H1 (cell line): Measurements from ENCODE around the gene UROD. TPM values are rescaled to one million over a fixed set of nuclear protein-coding genes. Genes with fewer than 3 reads are reported as not detected.

Experiments used
- CTCF ChIA-PET: fragments of 300-600 bp; sonication (Branson Sonifier 250); formaldehyde crosslinking; loops from one replicate; lab custom pipeline; 2021; ENCODE audit not compliant: partially characterized antibody; lab: Charles Lee
- POLR2A ChIA-PET: fragments of 300-600 bp; sonication (Branson Sonifier 250); formaldehyde crosslinking; loops from one replicate; lab custom pipeline; 2021; ENCODE audit warnings: inconsistent platforms; ENCODE audit not compliant: partially characterized antibody; lab: Charles Lee
- DNase-seq, 2 experiments: peaks; one replicate each; pipeline versions ENCODE4 v3.0.0 to v3.0.0-alpha.2; 2010 to 2022; ENCODE audit warnings: low spot score in 2 of 2, low read depth in 1 of 2, mixed read lengths in 1 of 2
- FAIRE-seq: peaks from 2 replicates; lab custom pipeline; 2011; peaks lifted over from hg19 to GRCh38; lab: Jason Lieb, UNC
- H2AFZ ChIP-seq: 2 replicates; pipeline ENCODE4 v1.8.1; 2012; ENCODE audit warnings: low read length, inconsistent platforms
- H2AK5ac ChIP-seq: 2 replicates; pipeline ENCODE4 v1.6.1; 2013; ENCODE audit warnings: low read depth, low read length
- H2BK120ac ChIP-seq: replicated peaks from 2 replicates; pipeline ENCODE3; 2013; ENCODE audit warnings: low read depth, low read length, inconsistent platforms
- H2BK12ac ChIP-seq: 2 replicates; pipeline ENCODE4 v1.6.1; 2013; ENCODE audit warnings: low read depth, low read length
- H2BK15ac ChIP-seq: 2 replicates; pipeline ENCODE4 v1.6.1; 2013; ENCODE audit warnings: low read length
- H2BK20ac ChIP-seq: 2 replicates; pipeline ENCODE4 v1.6.1; 2013; ENCODE audit warnings: low read length
- H2BK5ac ChIP-seq: 2 replicates; pipeline ENCODE4 v1.6.1; 2013; ENCODE audit warnings: low read depth, low read length
- H3K14ac ChIP-seq: 2 replicates; pipeline ENCODE4 v1.6.1; 2013; ENCODE audit warnings: inconsistent platforms; ENCODE audit not compliant: insufficient read length
- H3K18ac ChIP-seq: 2 replicates; pipeline ENCODE4 v1.6.1; 2013; ENCODE audit warnings: low read length; ENCODE audit errors: extremely low read depth
- H3K23ac ChIP-seq: 2 replicates; pipeline ENCODE4 v1.6.1; 2013; ENCODE audit warnings: inconsistent platforms; ENCODE audit not compliant: insufficient read length
- H3K23me2 ChIP-seq: 2 replicates; pipeline ENCODE4 v1.6.1; 2013; ENCODE audit warnings: low read depth, low read length
- H3K27ac ChIP-seq: 2 replicates; pipeline ENCODE4 v1.6.1; 2011; ENCODE audit warnings: low read depth, low read length, inconsistent platforms
- H3K27me3 ChIP-seq, 4 experiments: replicated peaks in 1 of 4; 1 replicate in 1 of 4; 2 replicates in 3 of 4; pipeline versions ENCODE4 v1.6.1 to v1.8.1; 2011 to 2013; ENCODE audit warnings: low read length in 3 of 4, mild to moderate bottlenecking in 3 of 4, inconsistent platforms in 2 of 4, mixed read lengths in 2 of 4, moderate library complexity in 1 of 4; ENCODE audit not compliant: control insufficient read depth in 3 of 4, insufficient read depth in 3 of 4; ENCODE audit errors: extremely low read depth in 1 of 4
- H3K36me3 ChIP-seq, 4 experiments: 2 replicates each; pipeline versions ENCODE4 v1.6.1 to v1.8.1; 2011 to 2013; ENCODE audit warnings: mild to moderate bottlenecking in 4 of 4, low read length in 3 of 4, moderate library complexity in 2 of 4, control low read depth in 1 of 4, inconsistent platforms in 1 of 4; ENCODE audit not compliant: insufficient read depth in 4 of 4, control insufficient read depth in 2 of 4
- H3K4ac ChIP-seq: replicated peaks from 2 replicates; pipeline ENCODE3; 2013; ENCODE audit warnings: low read length, low read depth, mixed read lengths, inconsistent platforms; ENCODE audit not compliant: insufficient read length
- H3K4me1 ChIP-seq, 4 experiments: replicated peaks in 1 of 4; 1 replicate in 1 of 4; 2 replicates in 3 of 4; pipeline versions ENCODE4 v1.6.1 to v1.8.1; 2011 to 2013; ENCODE audit warnings: low read length in 3 of 4, inconsistent platforms in 2 of 4, mixed read lengths in 1 of 4; ENCODE audit not compliant: insufficient read depth in 4 of 4, control insufficient read depth in 3 of 4
- H3K4me2 ChIP-seq, 2 experiments: 2 replicates each; pipeline versions ENCODE4 v1.6.1 to v1.8.1; 2011 to 2013; ENCODE audit warnings: low read depth in 2 of 2, low read length in 2 of 2, control low read depth in 1 of 2, inconsistent platforms in 1 of 2, mild to moderate bottlenecking in 1 of 2; ENCODE audit not compliant: insufficient read depth in 1 of 2
- H3K4me3 ChIP-seq, 4 experiments: fragments of 200-600, 300-600 bp in 1 of 4; sonication (generic), shearing (Covaris generic), sonication (Bioruptor Twin) in 1 of 4; 2 replicates each; pipeline versions ENCODE4 v1.5.1 to v1.8.1; 2011 to 2016; ENCODE audit warnings: low read length in 4 of 4, low read depth in 3 of 4, control low read depth in 2 of 4, inconsistent platforms in 2 of 4, mild to moderate bottlenecking in 2 of 4, mixed read lengths in 1 of 4, moderate library complexity in 1 of 4; ENCODE audit not compliant: insufficient read depth in 2 of 4; ENCODE audit errors: extremely low read depth in 1 of 4
- H3K56ac ChIP-seq: replicated peaks from 2 replicates; pipeline ENCODE3; 2013; ENCODE audit warnings: low read depth, mild to moderate bottlenecking, mixed read lengths, low read length, inconsistent platforms; ENCODE audit not compliant: insufficient read length
- H3K79me1 ChIP-seq: 2 replicates; pipeline ENCODE4 v1.6.1; 2013; ENCODE audit warnings: low read depth, low read length, control low read depth
- H3K79me2 ChIP-seq, 2 experiments: 2 replicates each; pipeline versions ENCODE4 v1.6.1 to v1.8.1; 2012 to 2013; ENCODE audit warnings: low read length in 2 of 2, mild to moderate bottlenecking in 2 of 2, inconsistent platforms in 1 of 2; ENCODE audit not compliant: insufficient read depth in 2 of 2, control insufficient read depth in 1 of 2
- H3K9ac ChIP-seq, 4 experiments: replicated peaks in 1 of 4; 1 replicate in 1 of 4; 2 replicates in 3 of 4; pipeline versions ENCODE4 v1.6.1 to v1.8.1; 2011 to 2013; ENCODE audit warnings: low read depth in 3 of 4, low read length in 3 of 4, control low read depth in 2 of 4, mild to moderate bottlenecking in 2 of 4, moderate library complexity in 2 of 4, inconsistent platforms in 1 of 4; ENCODE audit errors: extremely low read depth in 1 of 4
- H3K9me3 ChIP-seq, 2 experiments: 2 replicates each; pipeline versions ENCODE4 v1.6.1 to v1.8.1; 2012 to 2013; ENCODE audit warnings: mild to moderate bottlenecking in 2 of 2, moderate library complexity in 2 of 2, control low read depth in 1 of 2, inconsistent platforms in 1 of 2, low read depth in 1 of 2, low read length in 1 of 2, mixed read lengths in 1 of 2; ENCODE audit not compliant: insufficient read depth in 2 of 2
- H4K20me1 ChIP-seq, 2 experiments: replicated peaks in 1 of 2; 2 replicates each; pipeline versions ENCODE3 to v1.8.1; 2011 to 2013; ENCODE audit warnings: inconsistent platforms in 2 of 2, low read length in 2 of 2, mild to moderate bottlenecking in 1 of 2; ENCODE audit not compliant: insufficient read depth in 2 of 2, control insufficient read depth in 1 of 2
- H4K5ac ChIP-seq: 2 replicates; pipeline ENCODE4 v1.6.1; 2013; ENCODE audit warnings: low read length, low read depth, mixed read lengths, inconsistent platforms; ENCODE audit not compliant: insufficient read length
- H4K8ac ChIP-seq: 2 replicates; pipeline ENCODE4 v1.8.0; 2013; ENCODE audit warnings: mild to moderate bottlenecking, moderate library complexity, low read length, inconsistent platforms; ENCODE audit not compliant: insufficient read depth; ENCODE audit errors: extremely low read depth
- H4K91ac ChIP-seq: replicated peaks from 2 replicates; pipeline ENCODE3; 2013; ENCODE audit warnings: low read length, mixed read lengths, inconsistent platforms; ENCODE audit not compliant: insufficient read length
- CBX8 ChIP-seq: fragments of 300-800, 300-1000 bp; sonication (generic); IDR thresholded peaks from 2 replicates; pipeline ENCODE4 v1.7.1; 2016; ENCODE audit warnings: low read depth, low read length, borderline replicate concordance
- CTBP2 ChIP-seq: IDR thresholded peaks from 2 replicates; pipeline ENCODE4 v1.7.0; 2011; ENCODE audit warnings: borderline replicate concordance, mild to moderate bottlenecking, moderate library complexity, mixed read lengths, low read length; ENCODE audit not compliant: insufficient read depth, insufficient read length
- EP300 ChIP-seq, 2 experiments: IDR thresholded peaks; 1 replicate in 1 of 2; 2 replicates in 1 of 2; pipeline ENCODE4 v1.6.1; 2011 to 2012; ENCODE audit warnings: low read depth in 2 of 2, low read length in 2 of 2, mild to moderate bottlenecking in 2 of 2, borderline replicate concordance in 1 of 2, inconsistent platforms in 1 of 2, moderate library complexity in 1 of 2
- HDAC6 ChIP-seq: IDR thresholded peaks from one replicate; pipeline ENCODE4 v1.7.1; 2012; ENCODE audit warnings: low read depth, mild to moderate bottlenecking, inconsistent platforms, low read length, moderate library complexity
- JUN ChIP-seq: IDR thresholded peaks from 2 replicates; pipeline ENCODE4 v1.6.1; 2011; ENCODE audit warnings: low read depth, mild to moderate bottlenecking, improper control_type of control experiment, low read length
- PHF8 ChIP-seq: fragments of 200-600 bp; sonication (generic); conservative IDR thresholded peaks from 2 replicates; pipeline ENCODE4 v1.7.1; 2012; ENCODE audit warnings: low read depth, mild to moderate bottlenecking, inconsistent platforms, low read length, moderate library complexity
- POLR2A ChIP-seq, 2 experiments: IDR thresholded peaks; 1 replicate in 1 of 2; 2 replicates in 1 of 2; pipeline ENCODE4 v1.6.1; 2011; ENCODE audit warnings: low read depth in 2 of 2, low read length in 2 of 2, mild to moderate bottlenecking in 2 of 2; ENCODE audit errors: control extremely low read depth in 1 of 2
- POLR2AphosphoS5 ChIP-seq: IDR thresholded peaks from 2 replicates; pipeline ENCODE4 v1.6.1; 2011; ENCODE audit warnings: low read depth, low read length
- SIRT6 ChIP-seq: IDR thresholded peaks from one replicate; pipeline ENCODE4 v1.7.1; 2012; ENCODE audit warnings: low read length, inconsistent platforms
- SUZ12 ChIP-seq: fragments of 200-600 bp; sonication (generic); IDR thresholded peaks from 2 replicates; pipeline ENCODE4 v1.6.1; 2012; ENCODE audit warnings: mild to moderate bottlenecking, inconsistent platforms, low read length, moderate library complexity, mixed read lengths
- WGBS, 2 experiments: shearing (Covaris generic) in 1 of 2; methylation state at CpG; one replicate each; pipeline versions ENCODE4 v1.1.6 to v1.1.7; 2013 to 2015; ENCODE audit warnings: low lambda C conversion rate in 2 of 2, mixed read lengths in 2 of 2, inconsistent platforms in 1 of 2, low coverage in 1 of 2, missing lambda C conversion rate in 1 of 2; ENCODE audit not compliant: insufficient replicate concordance in 2 of 2, insufficient coverage in 1 of 2, insufficient read length in 1 of 2; ENCODE audit errors: extremely low coverage in 1 of 2, missing lambda C conversion rate in 1 of 2; 5-methylcytosine and 5-hydroxymethylcytosine counted together
- polyA plus RNA-seq, 7 experiments: library from polyadenylated mRNA; depleted of rRNA in 3 of 7; stranded (reverse) in 5 of 7; unstranded in 2 of 7; fragments of >200 nt in 5 of 7; fragments of 200-250 nt in 2 of 7; gene quantifications; 1 replicate in 5 of 7; 2 replicates in 1 of 7; 4 replicates in 1 of 7; pipeline versions ENCODE4 v1.2.1 to v1.2.3, GENCODE V29; 2011 to 2013; ENCODE audit warnings: missing spikeins in 2 of 7, mixed read lengths in 2 of 7
- total RNA-seq: library from RNA; stranded (reverse); fragmentation: NEBNext Ultra II Directional; extraction: Animal tissue kit (Norgen Biotek cat#: 25700); gene quantifications from 2 replicates; pipeline ENCODE4 v1.2.1, GENCODE V29; 2021

UROD gene
- total and polyA plus RNA-seq, 2 of the 8 experiments (the other 6 are each of a cell fraction or from before 2014, with no cell fraction given): 86.6 to 220 TPM

GRCh38 chr1:45008076-45008475, 4.0 kb upstream of the UROD start:
- Histone ChIP-seq H3K79me1 (no peaks in the 10 kb centered on the region), H3K9me3 (no peaks in the 10 kb centered on the region), H2BK12ac (no peak overlapping the region), H3K79me2 (no peaks in the 10 kb centered on the region), H2BK15ac (no peak overlapping the region), H3K9ac (no peak overlapping the region), H3K18ac (no peak overlapping the region), H3K4me1 (peaks cover 5 to 10% (median 6%) of the 10 kb centered on the region in 4 experiments; a peak in 6 of 7 replicates), H3K14ac (no peak overlapping the region), H4K5ac (no peak overlapping the region), H2AFZ (no peak overlapping the region), H2BK20ac (no peak overlapping the region), H3K27ac (no peak overlapping the region), H2BK120ac (no peak overlapping the region), H3K56ac (no peak overlapping the region), H3K4ac (no peak overlapping the region), H3K4me3 (no peak overlapping the region), H4K20me1 (peaks cover 0 to 8% of the 10 kb centered on the region in 2 experiments), H3K36me3 (peaks cover 6 to 31% (median 16%) of the 10 kb centered on the region in 4 experiments; a peak in 7 of 8 replicates), H3K23me2 (peaks cover 10% of the 10 kb centered on the region), H3K27me3 (no peaks in the 10 kb centered on the region), H3K4me2 (no peak overlapping the region), H2BK5ac (no peak overlapping the region), H4K8ac (no peak overlapping the region), H2AK5ac (no peak overlapping the region), H3K23ac (no peak overlapping the region), H4K91ac (no peak overlapping the region)
- CTCF ChIA-PET: interaction anchor here (1.2 to 15.4 kb wide), 4 partner anchors 19 to 485 kb away, joined by 3 to 424 read pairs (median 6); no protein-coding TSS in a partner anchor
- 74% methylated on average over 3 of the region's 3 CpGs; no CpG with 5 or more reads in 1 of the 2 experiments for WGBS, 2 experiments
- TF ChIP-seq JUN (no peak), EP300 (IDR thresholded peaks at IDR 0.05; ENCODE audit: borderline replicate concordance in 1 of 2, low read depth in 2 of 2, low read length in 2 of 2) (no peak), POLR2A (IDR thresholded peaks at IDR 0.05; ENCODE audit: control extremely low read depth in 1 of 2, low read depth in 2 of 2, low read length in 2 of 2) (no peak), CBX8 (no peak), PHF8 (no peak), CTBP2 (no peak), POLR2AphosphoS5 (no peak), HDAC6 (no peak), SIRT6 (no peak), SUZ12 (no peak)
- POLR2A ChIA-PET: interaction anchor here (0.9 to 1.7 kb wide), 3 partner anchors 11 to 228 kb away, joined by 3 to 5 read pairs (median 4); no protein-coding TSS in a partner anchor
- DNase-seq: no peak
- FAIRE-seq: no peak
